SK-N-SH (cell line): ENCODE measurements around the gene RHBG. TPM values are rescaled to one million over a fixed set of nuclear protein-coding genes. Genes with fewer than 3 reads are reported as not detected.

Experiments
- CTCF ChIA-PET: fragments of 300-600, 350-600 bp; formaldehyde crosslinking; extraction: SDS; loops from one replicate; lab custom pipeline; 2021; lab: Yijun Ruan, JAX
- POLR2A ChIA-PET: fragments of 350-600 bp; sonication (Branson Sonifier 250); formaldehyde crosslinking; extraction: SDS; loops from one replicate; lab custom pipeline; 2020; ENCODE audit warnings: antibody characterized with exemption, inconsistent platforms; lab: Yijun Ruan, JAX
- DNase-seq: peaks from one replicate; pipeline ENCODE4 v3.0.0; 2012
- H2AFZ ChIP-seq: fragments of 200-600 bp; sonication (generic); 2 replicates; pipeline ENCODE4 v1.8.1; 2016; ENCODE audit warnings: antibody characterized with exemption, mild to moderate bottlenecking, low read depth
- H3F3A ChIP-seq: fragments of 200-600 bp; sonication (generic); replicated peaks from 2 replicates; pipeline ENCODE3; 2016; ENCODE audit warnings: antibody characterized with exemption, mild to moderate bottlenecking; ENCODE audit not compliant: insufficient read depth
- H3K27ac ChIP-seq, 2 experiments: fragments of 200-500 bp in 1 of 2; fragments of 200-600 bp in 1 of 2; sonication (Bioruptor generic) in 1 of 2; sonication (generic), shearing (Covaris generic) in 1 of 2; 2 replicates each; pipeline versions ENCODE4 v1.5.1 to v1.6.1; 2014 to 2016; ENCODE audit warnings: low read depth in 2 of 2, inconsistent platforms in 1 of 2, low read length in 1 of 2, mild to moderate bottlenecking in 1 of 2, mixed read lengths in 1 of 2
- H3K27me3 ChIP-seq: fragments of 200-600 bp; sonication (generic), shearing (Covaris generic); 2 replicates; pipeline ENCODE4 v1.6.1; 2016; ENCODE audit warnings: mixed run types; ENCODE audit not compliant: insufficient read depth
- H3K36me3 ChIP-seq, 2 experiments: fragments of 200-500 bp in 1 of 2; fragments of 200-600 bp in 1 of 2; sonication (Bioruptor generic) in 1 of 2; sonication (generic) in 1 of 2; replicated peaks in 1 of 2; 2 replicates each; pipeline versions ENCODE3 to v1.5.1; 2014 to 2016; ENCODE audit warnings: low read length in 1 of 2, mild to moderate bottlenecking in 1 of 2; ENCODE audit not compliant: insufficient read depth in 2 of 2, control insufficient read depth in 1 of 2
- H3K4me1 ChIP-seq, 2 experiments: fragments of 200-500 bp in 1 of 2; fragments of 200-600 bp in 1 of 2; sonication (Bioruptor generic) in 1 of 2; sonication (generic), shearing (Covaris generic) in 1 of 2; 2 replicates each; pipeline versions ENCODE4 v1.5.1 to v1.6.1; 2014 to 2016; ENCODE audit warnings: low read depth in 1 of 2, low read length in 1 of 2, mixed run types in 1 of 2; ENCODE audit not compliant: insufficient read depth in 2 of 2, control insufficient read depth in 1 of 2
- H3K4me2 ChIP-seq: fragments of 200-600 bp; sonication (generic), shearing (Covaris generic); 2 replicates; pipeline ENCODE4 v1.6.1; 2017; ENCODE audit warnings: mixed run types
- H3K4me3 ChIP-seq, 2 experiments: fragments of 200-500 bp in 1 of 2; fragments of 200-600 bp in 1 of 2; sonication (Bioruptor generic) in 1 of 2; sonication (generic), shearing (Covaris generic) in 1 of 2; 2 replicates each; pipeline versions ENCODE4 v1.5.1 to v1.8.1; 2014 to 2016; ENCODE audit warnings: low read depth in 2 of 2, inconsistent platforms in 1 of 2, low read length in 1 of 2, mild to moderate bottlenecking in 1 of 2, mixed read lengths in 1 of 2, moderate library complexity in 1 of 2
- H3K79me2 ChIP-seq: fragments of 200-600 bp; sonication (generic); 2 replicates; pipeline ENCODE4 v1.8.1; 2017; ENCODE audit warnings: mild to moderate bottlenecking; ENCODE audit not compliant: insufficient read depth
- H3K9ac ChIP-seq: fragments of 200-600 bp; sonication (generic); 2 replicates; pipeline ENCODE4 v1.6.1; 2017; ENCODE audit warnings: mixed run types
- H3K9me2 ChIP-seq: fragments of 200-600 bp; sonication (generic); 2 replicates; pipeline ENCODE4 v1.6.1; 2017; ENCODE audit warnings: mixed run types
- H3K9me3 ChIP-seq: fragments of 200-600 bp; sonication (generic); 2 replicates; pipeline ENCODE4 v1.6.1; 2017; ENCODE audit warnings: mixed run types, mild to moderate bottlenecking, moderate library complexity
- H4K20me1 ChIP-seq: fragments of 200-600 bp; sonication (generic); 2 replicates; pipeline ENCODE4 v1.6.1; 2017; ENCODE audit warnings: mild to moderate bottlenecking, mixed run types; ENCODE audit not compliant: insufficient read depth
- CHD2 ChIP-seq: fragments of 150-350 bp; IDR thresholded peaks from 2 replicates; pipeline ENCODE4 v1.6.1; 2018; ENCODE audit warnings: low read length; ENCODE audit not compliant: partially characterized antibody
- FOXJ3 ChIP-seq: sonication (generic); formaldehyde crosslinking; IDR thresholded peaks from 2 replicates; pipeline ENCODE4 v1.5.1; 2020; ENCODE audit warnings: mild to moderate bottlenecking, missing genetic modification reagents
- GABPA ChIP-seq: IDR thresholded peaks from 2 replicates; pipeline ENCODE4 v1.4.0; 2012; ENCODE audit warnings: low read depth, mild to moderate bottlenecking
- GATA2 ChIP-seq: sonication (generic); formaldehyde crosslinking; IDR thresholded peaks from 2 replicates; pipeline ENCODE4 v1.5.0; 2020; ENCODE audit warnings: mild to moderate bottlenecking, missing genetic modification reagents
- JUND ChIP-seq: IDR thresholded peaks from 2 replicates; pipeline ENCODE4 v1.4.0; 2012
- MAX ChIP-seq: IDR thresholded peaks from 2 replicates; pipeline ENCODE4 v1.4.0; 2012; ENCODE audit warnings: low read depth
- MEF2A ChIP-seq: IDR thresholded peaks from 2 replicates; pipeline ENCODE4 v1.4.0; 2012; ENCODE audit warnings: low read depth, borderline replicate concordance
- NRF1 ChIP-seq: IDR thresholded peaks from 2 replicates; pipeline ENCODE4 v1.6.1; 2012; ENCODE audit warnings: low read depth, mild to moderate bottlenecking, low read length
- POLR2AphosphoS5 ChIP-seq: IDR thresholded peaks from 2 replicates; pipeline ENCODE4 v1.6.1; 2012; ENCODE audit warnings: low read depth, low read length
- RCOR1 ChIP-seq: fragments of 150-350 bp; IDR thresholded peaks from 2 replicates; pipeline ENCODE4 v1.6.1; 2017; ENCODE audit warnings: antibody characterized with exemption, low read length
- REST ChIP-seq: IDR thresholded peaks from 2 replicates; pipeline ENCODE4 v1.6.1; 2012; ENCODE audit warnings: mild to moderate bottlenecking, low read depth, low read length, moderate library complexity
- TAF1 ChIP-seq: IDR thresholded peaks from 2 replicates; pipeline ENCODE4 v1.6.1; 2012; ENCODE audit warnings: low read depth, mild to moderate bottlenecking, low read length, moderate library complexity, borderline replicate concordance
- TCF12 ChIP-seq: IDR thresholded peaks from 2 replicates; pipeline ENCODE4 v1.4.0; 2012
- USF1 ChIP-seq: IDR thresholded peaks from 2 replicates; pipeline ENCODE4 v1.4.0; 2012; ENCODE audit warnings: low read depth, borderline replicate concordance
- YY1 ChIP-seq: IDR thresholded peaks from 2 replicates; pipeline ENCODE4 v1.4.0; 2012; ENCODE audit warnings: low read depth, mild to moderate bottlenecking
- ZBTB33 ChIP-seq: IDR thresholded peaks from 2 replicates; pipeline ENCODE4 v1.4.0; 2012; ENCODE audit warnings: low read depth, borderline replicate concordance
- WGBS: methylation state at CpG from one replicate; pipeline ENCODE4 v1.1.6; 2017; ENCODE audit warnings: low lambda C conversion rate; 5-methylcytosine and 5-hydroxymethylcytosine counted together
- polyA plus RNA-seq, 3 experiments: library from polyadenylated mRNA; depleted of rRNA; stranded (reverse); fragments of >200 nt; gene quantifications; 2 replicates each; pipeline ENCODE4 v1.2.3, GENCODE V29; 2012
- TF ChIP-seq, protein P1 (sequence below): IDR thresholded peaks from 2 replicates; pipeline ENCODE4; 2012

RHBG gene
- polyA plus RNA-seq, 1 of the 3 experiments (the other 2 are of a cell fraction) = 0.18 TPM

DNA sequence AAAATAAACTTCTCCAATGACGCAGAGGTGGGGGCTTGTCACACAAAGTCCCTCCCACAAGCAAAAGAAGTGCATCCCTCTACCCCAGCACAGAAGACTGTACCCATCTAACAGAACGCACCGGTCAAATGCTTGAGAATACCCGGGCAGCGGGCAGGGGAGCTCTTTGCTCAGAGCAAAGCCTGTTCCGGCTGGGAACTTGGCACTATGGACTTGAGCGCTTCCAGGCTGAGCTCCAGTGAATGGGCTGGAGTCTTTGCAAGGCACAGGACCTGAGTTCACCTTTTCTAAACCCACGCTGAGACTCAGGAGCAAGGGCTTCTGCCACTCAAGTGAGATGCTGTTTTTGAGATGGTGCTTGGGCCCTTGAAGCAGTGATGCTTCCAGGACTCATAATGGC lies 20.3 kb downstream of the RHBG start (continued):
- TF ChIP-seq REST (no peak), ZBTB33 (no peak), USF1 (no peak), YY1 (no peak)

- Histone ChIP-seq H3K9me3 (no peaks in the 10 kb centered on the region), H3K36me3 (no peaks in the 10 kb centered on the region), H3K4me1 (peaks cover 0 to 8% of the 10 kb centered on the region in 2 experiments; a peak in 1 of 4 replicates), H3K27ac (no peak overlapping the region), H3K4me2 (no peak overlapping the region), H4K20me1 (no peaks in the 10 kb centered on the region), H2AFZ (no peak overlapping the region), H3K4me3 (no peak overlapping the region), H3K9ac (no peak overlapping the region), H3F3A (no peaks in the 10 kb centered on the region), H3K79me2 (no peaks in the 10 kb centered on the region), H3K27me3 (no peaks in the 10 kb centered on the region; the same call in 1 of the 2 replicates), H3K9me2 (no peaks in the 10 kb centered on the region)
- CTCF ChIA-PET = interaction anchor here (0.6 to 5.7 kb wide), 8 partner anchors 8 to 55 kb away, joined by 3 to 47 read pairs (median 4); no protein-coding TSS in a partner anchor
- POLR2A ChIA-PET = no interaction called here
- TF ChIP-seq, protein P1, sequence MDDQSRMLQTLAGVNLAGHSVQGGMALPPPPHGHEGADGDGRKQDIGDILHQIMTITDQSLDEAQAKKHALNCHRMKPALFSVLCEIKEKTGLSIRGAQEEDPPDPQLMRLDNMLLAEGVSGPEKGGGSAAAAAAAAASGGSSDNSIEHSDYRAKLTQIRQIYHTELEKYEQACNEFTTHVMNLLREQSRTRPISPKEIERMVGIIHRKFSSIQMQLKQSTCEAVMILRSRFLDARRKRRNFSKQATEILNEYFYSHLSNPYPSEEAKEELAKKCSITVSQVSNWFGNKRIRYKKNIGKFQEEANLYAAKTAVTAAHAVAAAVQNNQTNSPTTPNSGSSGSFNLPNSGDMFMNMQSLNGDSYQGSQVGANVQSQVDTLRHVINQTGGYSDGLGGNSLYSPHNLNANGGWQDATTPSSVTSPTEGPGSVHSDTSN = no peak
- TF ChIP-seq GATA2 (no peak), GABPA (no peak), JUND (no peak), RCOR1 (no peak), MAX (no peak), CHD2 (no peak), NRF1 (no peak), TCF12 (no peak), POLR2AphosphoS5 (no peak), MEF2A (no peak), FOXJ3 (CRISPR knock-in tag) (no peak), TAF1 (no peak)
- WGBS = 72% methylated on average over 17 of the region's 20 CpGs
- no peak for DNase-seq
These were observed 21.7 kb downstream of the RHBG start for GRCh38 chr1:156390469-156391365.
